Ramos (cell line): ENCODE data around the gene C11orf71.

Experiments used
- in situ Hi-C: fragments of 300-500 bp; cut with MboI; formaldehyde crosslinking; loops from one replicate; pipeline ENCODE4 v1.14.3; 2022; ENCODE audit warnings: low sequenced_read_pairs; ENCODE audit not compliant: unreplicated experiment

The C11orf71 gene, protein sequence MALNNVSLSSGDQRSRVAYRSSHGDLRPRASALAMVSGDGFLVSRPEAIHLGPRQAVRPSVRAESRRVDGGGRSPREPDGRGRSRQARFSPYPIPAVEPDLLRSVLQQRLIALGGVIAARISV

DNA sequence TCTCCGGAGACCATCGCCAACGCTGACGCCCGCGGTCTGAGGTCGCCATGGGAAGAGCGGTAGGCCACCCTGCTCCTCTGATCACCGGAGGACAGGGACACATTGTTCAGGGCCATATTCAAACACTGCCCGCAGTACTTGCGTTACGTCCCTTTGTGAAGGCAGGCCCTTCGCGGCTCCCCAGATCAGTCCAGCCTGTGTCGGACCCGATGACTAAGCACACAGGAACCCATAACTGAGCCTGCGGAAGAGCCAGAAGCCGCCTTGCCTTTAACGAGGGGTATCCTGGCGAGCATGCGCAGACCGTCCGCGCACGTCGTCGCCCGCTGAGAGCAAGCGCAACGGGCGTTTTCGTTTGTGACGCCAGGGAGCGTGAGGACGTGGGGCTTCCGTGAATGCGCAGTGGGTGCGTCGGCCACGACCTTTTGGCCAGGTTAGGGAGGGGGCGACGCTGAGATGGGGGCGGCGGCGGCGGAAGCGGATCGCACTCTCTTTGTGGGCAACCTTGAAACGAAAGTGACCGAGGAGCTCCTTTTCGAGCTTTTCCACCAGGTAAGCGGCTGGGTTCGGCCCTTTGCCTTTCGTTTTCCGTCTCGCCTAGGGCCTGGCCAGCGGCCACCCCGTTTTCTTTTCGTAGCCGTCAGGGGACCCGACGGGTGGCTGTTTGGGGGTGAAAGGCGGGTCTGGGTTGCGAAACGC lies at the start of gene C11orf71, which contains the start of gene RBM7:
Gene C11orf71, minus strand, starts transcription at position 296 of the 699 bp plus-strand sequence. Its CDS starts 180 bp downstream, at position 116.
Gene RBM7, plus strand, starts transcription at position 451 of the 699 bp plus-strand sequence. Its CDS starts 6 bp downstream, at position 457.
- in situ Hi-C loops, result no loop called here

DNA sequence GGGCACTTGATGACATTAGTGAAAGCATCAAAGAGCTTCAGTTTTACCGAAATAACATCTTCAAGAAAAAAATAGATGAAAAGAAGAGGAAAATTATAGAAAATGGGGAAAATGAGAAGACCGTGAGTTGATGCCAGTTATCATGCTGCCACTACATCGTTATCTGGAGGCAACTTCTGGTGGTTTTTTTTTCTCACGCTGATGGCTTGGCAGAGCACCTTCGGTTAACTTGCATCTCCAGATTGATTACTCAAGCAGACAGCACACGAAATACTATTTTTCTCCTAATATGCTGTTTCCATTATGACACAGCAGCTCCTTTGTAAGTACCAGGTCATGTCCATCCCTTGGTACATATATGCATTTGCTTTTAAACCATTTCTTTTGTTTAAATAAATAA lies 49.5 kb upstream of the C11orf71 start:
- in situ Hi-C loops, result no loop called here

- in situ Hi-C loops, result no loop called here
Measured at GRCh38 chr11:114448749-114449482, 48.6 kb upstream of the C11orf71 start.

GRCh38 chr11:114447892-114448291 lies 47.6 kb upstream of the C11orf71 start:
- in situ Hi-C loops, result no loop called here

DNA sequence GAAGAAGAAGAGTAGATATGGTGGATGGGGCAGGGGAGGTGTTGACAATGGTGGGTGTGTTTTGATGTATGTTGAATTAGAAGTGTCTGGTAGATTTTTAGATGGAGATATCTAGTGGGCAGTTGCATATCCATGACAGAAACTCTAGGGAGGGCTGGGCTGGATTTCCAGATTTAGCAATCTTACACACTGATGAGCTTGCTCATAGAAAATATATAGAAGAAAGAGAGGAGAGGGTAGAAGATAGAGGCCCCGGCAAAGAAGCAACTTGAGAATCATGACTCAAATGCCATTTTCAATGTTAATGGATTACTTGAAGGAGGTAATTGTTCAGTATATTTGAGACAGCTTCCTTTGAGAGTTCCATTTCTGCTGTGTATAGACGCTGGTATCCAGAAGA lies 47.1 kb upstream of the C11orf71 start:
- in situ Hi-C loops, result no loop called here

GRCh38 chr11:114442536-114442935 lies 42.2 kb upstream of the C11orf71 start:
- in situ Hi-C loops, result no loop called here

- in situ Hi-C loops, result no loop called here
Measured at GRCh38 chr11:114441921-114442320, 41.6 kb upstream of the C11orf71 start.

- in situ Hi-C loops, result no loop called here
Measured at GRCh38 chr11:114440971-114441763, 40.9 kb upstream of the C11orf71 start.

GRCh38 chr11:114440121-114440860 lies 40.0 kb upstream of the C11orf71 start:
- in situ Hi-C loops, result no loop called here

- in situ Hi-C loops, result no loop called here
Measured at GRCh38 chr11:114439229-114440120, 39.2 kb upstream of the C11orf71 start, which contains the start of gene REXO2. REXO2 (plus strand) TSS chr11:114439467; CDS start chr11:114439529, 62 bp downstream.

- in situ Hi-C loops, result no loop called here
Measured at GRCh38 chr11:114438303-114438702, 38.0 kb upstream of the C11orf71 start.

DNA sequence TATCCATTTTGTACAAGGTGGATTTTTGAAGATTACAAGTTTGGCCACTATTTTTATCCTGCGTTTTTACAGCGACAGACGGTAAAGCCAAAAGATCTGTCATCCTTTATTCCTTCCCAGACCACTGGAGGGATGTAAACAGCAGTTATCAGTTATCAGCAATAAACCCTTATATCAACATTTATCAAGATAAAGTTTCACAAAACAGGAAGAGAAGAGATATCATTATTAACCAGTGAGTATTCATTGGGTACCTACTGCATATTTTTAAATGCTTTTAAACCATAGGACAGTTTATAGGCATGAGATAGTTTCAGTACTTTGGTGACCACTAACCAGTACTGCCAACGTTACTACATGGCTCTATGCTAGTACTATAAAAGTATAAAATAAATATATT lies 33.1 kb upstream of the C11orf71 start:
- in situ Hi-C loops, result no loop called here

DNA sequence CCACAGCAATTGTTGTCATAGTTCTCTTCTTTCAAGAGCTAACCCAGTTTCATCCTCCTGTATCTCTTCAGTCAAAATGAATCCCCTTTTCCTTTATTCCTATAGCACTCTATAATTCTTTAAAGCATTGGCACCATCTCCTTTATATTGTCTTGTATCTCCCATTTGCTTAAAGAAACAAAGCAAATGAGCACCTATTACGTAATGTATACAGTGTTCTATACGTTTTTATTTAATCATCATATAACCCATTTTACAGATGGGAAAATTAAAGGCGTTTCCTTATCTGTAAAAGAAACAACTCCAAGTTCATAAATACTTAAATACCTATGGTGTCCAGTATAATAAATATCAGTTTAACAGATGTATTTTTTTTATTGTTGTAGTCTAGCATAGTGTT lies 32.6 kb upstream of the C11orf71 start:
- in situ Hi-C loops, result no loop called here

- in situ Hi-C loops, result no loop called here
Measured at GRCh38 chr11:114430290-114430689, 30.0 kb upstream of the C11orf71 start.

- in situ Hi-C loops, result no loop called here
Measured at GRCh38 chr11:114426280-114426679, 26.0 kb upstream of the C11orf71 start.

GRCh38 chr11:114416441-114416961 lies 16.2 kb upstream of the C11orf71 start:
- in situ Hi-C loops, result no loop called here

GRCh38 chr11:114413958-114414357 lies 13.6 kb upstream of the C11orf71 start:
- in situ Hi-C loops, result no loop called here

GRCh38 chr11:114412946-114413345 lies 12.6 kb upstream of the C11orf71 start:
- in situ Hi-C loops, result no loop called here

- in situ Hi-C loops, result no loop called here
Measured at GRCh38 chr11:114401311-114401710, 1.0 kb upstream of the C11orf71 start.
